ENCODE measurements around the gene MYO7A.

GRCh38 chr11:77106321-77106720 lies 21.7 kb upstream of the MYO7A start:
- no peak for TF ChIP-seq SMC3 (IDR thresholded peaks at IDR 0.05; ENCODE audit: low read depth, low read length)
- TF ChIP-seq CTCF (conservative IDR thresholded peaks at IDR 0.05; ENCODE audit: low read depth, low read length): no peak
- TF ChIP-seq POLR2A (IDR thresholded peaks at IDR 0.05; ENCODE audit: low read depth, low read length): no peak
- no peak for TF ChIP-seq MAFK (IDR thresholded peaks at IDR 0.05; ENCODE audit: low read depth, low read length)
- TF ChIP-seq MAZ (IDR thresholded peaks at IDR 0.05; ENCODE audit: borderline replicate concordance, low read depth, low read length): no peak
- TF ChIP-seq RAD21 (IDR thresholded peaks at IDR 0.05; ENCODE audit: low read length): no peak
- no peak for TF ChIP-seq RFX5 (IDR thresholded peaks at IDR 0.05; ENCODE audit: low read depth, low read length)
